Activated CD4-positive, alpha-beta memory T cell treated with anti-CD3 and anti-CD28 coated beads for 36 hours (primary cell): ENCODE measurements around the gene TTYH3. TPM values are rescaled to one million over a fixed set of nuclear protein-coding genes. Genes with fewer than 3 reads are reported as not detected.

Experiments
- total RNA-seq, 2 experiments: library from RNA; stranded (reverse); gene quantifications; one replicate each; pipeline ENCODE4 v1.2.3, GENCODE V29; 2021

TTYH3 gene
- total RNA-seq, 2 experiments from 2014 or later: 13.5 to 14.8 TPM

Other genes with a start within 250 kb of the TTYH3 start
- 1 to 10 TPM; 3.7 to 3.9 TPM for gene CHST12, start 228.4 kb upstream of the TTYH3 start, total RNA-seq
- not detected for gene GRIFIN, start 155.6 kb upstream of the TTYH3 start, total RNA-seq
- 10 to 100 TPM; 33.0 to 33.1 TPM for gene LFNG, start 112.2 kb upstream of the TTYH3 start, total RNA-seq
- gene BRAT1, start 76.5 kb upstream of the TTYH3 start, total RNA-seq: 10 to 100 TPM; 33.5 to 33.6 TPM
- 10 to 100 TPM in 1 of 2 experiments, 1 to 10 TPM in 1; 8.5 to 10.7 TPM for gene IQCE, start 73.0 kb upstream of the TTYH3 start, total RNA-seq
- gene AMZ1, start 56.2 kb downstream of the TTYH3 start, total RNA-seq: under 1 TPM; 0.83 to 0.94 TPM
- 10 to 100 TPM; 23.6 to 23.7 TPM for gene GNA12, start 212.3 kb downstream of the TTYH3 start, total RNA-seq